Retinal pigment epithelial cell (primary cell): ENCODE results near the gene FMN1.
A peak's percentile ranks its signal among the peaks of the same experiment; 100 is the strongest.

Experiments
- DNase-seq: peaks from one replicate; pipeline ENCODE4 v3.0.0-alpha.2; 2010; ENCODE audit warnings: low read depth
- H3K4me3 ChIP-seq: 2 replicates; pipeline ENCODE4 v1.5.1; 2011; ENCODE audit warnings: mild to moderate bottlenecking, low read length, control low read depth, moderate library complexity
- CTCF ChIP-seq: conservative IDR thresholded peaks from 2 replicates; pipeline ENCODE4 v1.5.1; 2011; ENCODE audit warnings: low read depth, low read length, control low read depth, inconsistent platforms

Gene FMN1

GRCh38 chr15:33163816-33164215 lies 30.7 kb downstream of the FMN1 start:
- TF ChIP-seq CTCF, result no peak
- no peak for DNase-seq
- no peak overlapping the region for H3K4me3 ChIP-seq

- H3K4me3 ChIP-seq, result no peak overlapping the region
- no peak for TF ChIP-seq CTCF
- DNase-seq, result no peak
Observed at GRCh38 chr15:33161209-33161608, 33.3 kb downstream of the FMN1 start.

- no peak for DNase-seq
- TF ChIP-seq CTCF, result no peak
- no peak overlapping the region for H3K4me3 ChIP-seq
Observed at GRCh38 chr15:33160581-33161165, 33.8 kb downstream of the FMN1 start.

DNA sequence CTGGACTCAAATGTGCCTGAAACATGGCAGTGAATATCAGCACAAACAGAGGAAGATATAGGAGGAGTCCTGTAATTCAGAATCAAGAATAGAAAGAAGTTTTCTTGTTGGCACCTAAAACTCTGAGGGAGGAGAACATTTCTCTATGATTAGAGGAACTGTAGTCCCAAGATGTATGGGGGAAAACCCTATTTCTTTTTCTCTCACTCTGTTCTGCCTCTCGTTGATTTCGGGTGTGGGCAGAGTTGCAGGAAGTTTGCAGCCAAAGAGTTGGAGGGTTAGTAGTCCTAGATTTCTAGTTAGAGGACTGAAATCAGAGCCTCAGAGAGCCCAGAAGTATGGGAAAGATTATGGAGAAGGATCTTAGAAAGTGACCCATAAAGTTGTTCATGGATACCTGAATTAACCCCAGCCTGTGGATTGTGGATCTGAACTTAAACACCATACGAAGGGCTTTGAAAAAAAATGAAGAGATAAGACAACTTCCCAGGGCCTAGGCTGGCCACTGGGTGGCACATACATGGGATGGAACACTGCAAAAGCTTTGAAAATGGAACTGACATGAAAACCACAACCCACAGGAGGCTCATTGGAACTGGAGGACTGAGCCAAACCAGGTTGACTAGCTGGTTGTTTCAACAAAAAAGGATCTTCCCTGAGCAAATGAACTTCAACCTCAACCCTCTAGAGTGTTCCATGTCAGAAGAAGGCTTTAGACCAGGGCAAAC lies 34.6 kb downstream of the FMN1 start:
- peak; percentile 11 for TF ChIP-seq CTCF
- no peak for DNase-seq

GRCh38 chr15:33158366-33158765 lies 36.1 kb downstream of the FMN1 start:
- no peak for TF ChIP-seq CTCF
- H3K4me3 ChIP-seq, result no peak overlapping the region
- DNase-seq, result no peak

More for the DNA sequence above, 34.6 kb downstream of the FMN1 start:
- H3K4me3 ChIP-seq, result no peak overlapping the region

GRCh38 chr15:33157371-33158037 lies 37.0 kb downstream of the FMN1 start:
- DNase-seq, result no peak
- H3K4me3 ChIP-seq, result no peak overlapping the region
- TF ChIP-seq CTCF, result no peak
